Mesodermal cell (in vitro differentiated cells): ENCODE data around the gene SGPL1.
"Not testable (repeated sequence)": the region's sequence is repeated elsewhere in the genome, so short reads cannot be mapped to it uniquely, and the experiment has no call there.

Experiments used
- H3K27ac ChIP-seq: 2 replicates; pipeline ENCODE4 v1.7.0; 2013; ENCODE audit warnings: mild to moderate bottlenecking, low read depth, low read length, moderate library complexity; ENCODE audit not compliant: severe bottlenecking
- H3K36me3 ChIP-seq: 2 replicates; pipeline ENCODE4 v1.7.1; 2013; ENCODE audit warnings: mild to moderate bottlenecking, low read length, moderate library complexity; ENCODE audit not compliant: control insufficient read depth, insufficient read depth
- H3K4me1 ChIP-seq: one replicate; pipeline ENCODE4 v1.7.1; 2013; ENCODE audit warnings: mild to moderate bottlenecking, low read length; ENCODE audit not compliant: insufficient read depth, control insufficient read depth, poor library complexity, severe bottlenecking
- H3K4me3 ChIP-seq: 2 replicates; pipeline ENCODE4 v1.7.0; 2013; ENCODE audit warnings: low read length, control low read depth, mild to moderate bottlenecking; ENCODE audit not compliant: insufficient read depth, poor library complexity, severe bottlenecking; ENCODE audit errors: extremely low read depth
- H3K9me3 ChIP-seq: 2 replicates; pipeline ENCODE4 v1.7.1; 2013; ENCODE audit warnings: mild to moderate bottlenecking, low read length, moderate library complexity; ENCODE audit not compliant: control insufficient read depth
- WGBS, 2 experiments: methylation state at CpG; one replicate each; pipeline ENCODE4 v1.1.5; 2013; ENCODE audit warnings: missing lambda C conversion rate in 2 of 2; ENCODE audit not compliant: insufficient coverage in 2 of 2; 5-methylcytosine and 5-hydroxymethylcytosine counted together

The SGPL1 gene

DNA sequence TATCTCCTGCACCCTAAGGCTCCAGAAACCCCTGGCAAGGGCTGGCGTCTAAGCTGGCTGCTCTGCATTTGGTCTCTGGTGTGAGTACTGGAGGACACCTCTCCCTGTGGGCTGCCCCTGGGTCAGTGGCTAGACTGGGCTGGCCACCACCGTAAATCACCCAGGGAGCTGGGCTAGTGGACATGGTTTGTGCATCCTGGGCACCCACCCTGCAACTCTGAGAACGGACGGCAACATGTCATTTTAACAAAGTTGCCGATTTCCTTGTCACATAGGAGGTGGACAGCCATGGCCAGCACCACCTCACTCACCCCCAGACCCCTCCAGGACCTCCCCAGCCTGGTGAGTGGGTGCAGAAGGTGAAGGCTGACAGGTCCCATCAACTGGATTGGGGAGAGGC is 99.5 kb downstream of the SGPL1 start:
- 88 to 100% methylated on average over 2 of the region's 5 CpGs for WGBS, 2 experiments
- Histone ChIP-seq H3K4me1 (no peaks in the 10 kb centered on the region), H3K27ac (no peak overlapping the region), H3K9me3 (no peaks in the 10 kb centered on the region), H3K4me3 (no peak overlapping the region), H3K36me3 (no peaks in the 10 kb centered on the region)

GRCh38 chr10:70915806-70916205 is 100.1 kb downstream of the SGPL1 start:
- H3K36me3 ChIP-seq: no peaks in the 10 kb centered on the region
- no peaks in the 10 kb centered on the region for H3K4me1 ChIP-seq
- no peak overlapping the region for H3K27ac ChIP-seq
- 93 to 96% methylated on average over 7 to 9 of the region's 9 CpGs for WGBS, 2 experiments
- no peaks in the 10 kb centered on the region for H3K9me3 ChIP-seq
- no peak overlapping the region for H3K4me3 ChIP-seq

- 87 to 90% methylated on average over 5 of the region's 6 CpGs for WGBS, 2 experiments
- Histone ChIP-seq H3K4me3 (no peak overlapping the region), H3K36me3 (no peaks in the 10 kb centered on the region), H3K9me3 (no peaks in the 10 kb centered on the region), H3K4me1 (no peaks in the 10 kb centered on the region), H3K27ac (no peak overlapping the region)
These were observed 100.5 kb downstream of the SGPL1 start for GRCh38 chr10:70916241-70916640.

- Histone ChIP-seq H3K9me3 (no peaks in the 10 kb centered on the region), H3K27ac (no peak overlapping the region), H3K4me1 (no peaks in the 10 kb centered on the region), H3K4me3 (no peak overlapping the region), H3K36me3 (no peaks in the 10 kb centered on the region)
- WGBS, 2 experiments: 86 to 90% methylated on average over 2 to 3 of the region's 5 CpGs
These were observed 101.5 kb downstream of the SGPL1 start for GRCh38 chr10:70917226-70917625.

- no peaks in the 10 kb centered on the region for H3K36me3 ChIP-seq
- no peak overlapping the region for H3K27ac ChIP-seq
- H3K4me1 ChIP-seq: no peaks in the 10 kb centered on the region
- H3K9me3 ChIP-seq: no peaks in the 10 kb centered on the region
- no peak overlapping the region for H3K4me3 ChIP-seq
- 86 to 95% methylated on average over 8 to 9 of the region's 10 CpGs for WGBS, 2 experiments
These were observed 101.9 kb downstream of the SGPL1 start for GRCh38 chr10:70917635-70918034.

DNA sequence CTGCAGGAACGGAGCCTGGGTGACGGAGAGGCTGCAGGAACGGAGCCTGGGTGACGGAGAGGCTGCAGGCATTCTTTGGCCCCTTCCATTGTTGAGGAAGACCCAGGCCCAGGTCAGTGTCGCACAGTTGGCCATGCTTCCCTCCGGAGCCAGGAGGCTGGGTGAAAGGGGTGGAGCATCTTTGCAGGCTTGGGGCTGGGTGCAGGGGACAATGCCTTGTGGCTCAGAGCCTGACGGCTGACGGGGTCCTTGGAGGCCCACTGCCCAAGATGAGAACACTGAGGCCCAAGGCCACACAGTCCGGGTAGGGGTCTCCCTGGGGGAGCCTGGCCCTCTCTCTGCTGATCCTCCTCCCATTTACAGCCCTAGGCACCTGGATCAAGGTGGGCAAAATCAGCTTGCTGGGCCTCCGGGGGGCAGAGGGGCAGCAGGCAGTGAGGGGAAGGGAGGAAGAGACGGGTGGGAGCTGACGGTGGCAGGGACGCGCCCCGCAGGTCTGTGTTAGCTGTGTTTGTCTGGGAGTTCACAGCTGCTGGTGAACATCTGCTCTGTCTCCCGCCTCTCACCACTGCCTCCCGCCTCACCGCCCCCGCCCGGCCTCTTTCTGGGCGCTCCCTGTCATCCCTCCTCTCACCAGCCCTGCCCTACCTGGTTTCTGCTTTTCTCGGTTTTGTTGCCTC is 103.2 kb downstream of the SGPL1 start:
- Histone ChIP-seq H3K9me3 (no peaks in the 10 kb centered on the region), H3K4me1 (no peaks in the 10 kb centered on the region), H3K4me3 (no peak overlapping the region), H3K27ac (no peak overlapping the region), H3K36me3 (no peaks in the 10 kb centered on the region)
- WGBS, 2 experiments: 85 to 86% methylated on average over 10 to 20 of the region's 22 CpGs

- WGBS, 2 experiments: 84 to 91% methylated on average over 5 to 8 of the region's 10 CpGs
- H3K4me1 ChIP-seq, H3K9me3 ChIP-seq, H3K27ac ChIP-seq, H3K4me3 ChIP-seq, H3K36me3 ChIP-seq: not testable (repeated sequence)
These were observed 104.2 kb downstream of the SGPL1 start for GRCh38 chr10:70919906-70920305.

- H3K4me1 ChIP-seq: no peaks in the 10 kb centered on the region
- H3K27ac ChIP-seq: no peak overlapping the region
- no peaks in the 10 kb centered on the region for H3K36me3 ChIP-seq
- H3K4me3 ChIP-seq: no peak overlapping the region
- H3K9me3 ChIP-seq: no peaks in the 10 kb centered on the region
- WGBS, 2 experiments: 40 to 100% methylated on average over 1 to 2 of the region's 4 CpGs
These were observed 104.8 kb downstream of the SGPL1 start for GRCh38 chr10:70920519-70920918.

DNA sequence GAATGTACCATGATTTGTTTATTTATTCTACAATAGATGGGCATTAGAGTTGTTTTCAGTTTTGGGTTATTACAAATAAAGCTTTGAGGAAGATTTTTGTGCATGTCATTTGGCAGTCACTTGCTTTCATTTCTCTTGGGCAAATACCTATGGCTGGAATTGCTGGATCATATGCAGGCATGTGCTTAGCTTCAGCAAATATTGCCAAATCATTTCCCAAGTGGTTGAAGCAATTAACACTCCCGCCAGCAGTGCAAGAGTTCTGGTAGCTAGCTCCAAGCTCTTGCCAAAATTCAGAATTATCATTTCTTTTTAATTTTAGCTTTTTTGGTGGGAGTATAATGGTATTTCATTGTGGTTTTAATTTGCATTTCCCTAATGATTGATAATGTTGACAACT is 105.5 kb downstream of the SGPL1 start:
- Histone ChIP-seq H3K36me3 (no peaks in the 10 kb centered on the region), H3K4me1 (no peaks in the 10 kb centered on the region), H3K27ac (no peak overlapping the region), H3K9me3 (no peaks in the 10 kb centered on the region), H3K4me3 (no peak overlapping the region)
- WGBS, 2 experiments: 67% methylated on average over 1 of the region's 1 CpG; no CpG with 5 or more reads in 1 of the 2 experiments

DNA sequence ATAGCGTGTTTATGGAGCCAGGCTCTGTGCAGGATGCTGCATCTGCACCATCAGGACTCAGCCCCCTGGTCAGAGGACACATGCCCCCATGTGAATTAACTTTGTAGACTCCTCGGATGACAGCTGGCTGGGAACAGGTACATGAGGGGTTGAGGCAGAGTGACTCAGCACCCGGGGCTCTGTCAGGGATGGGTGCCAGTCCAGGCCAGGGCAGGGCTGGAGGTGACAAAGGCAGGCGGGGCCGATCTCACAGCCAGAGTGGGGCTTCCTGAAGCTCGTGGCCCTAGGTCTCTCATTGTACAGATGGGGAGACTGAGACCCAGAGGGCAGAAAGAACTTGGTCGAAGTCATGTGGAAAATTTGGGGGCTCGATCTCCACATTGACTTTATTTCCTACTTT is 107.9 kb downstream of the SGPL1 start:
- H3K9me3 ChIP-seq: no peaks in the 10 kb centered on the region
- H3K4me1 ChIP-seq: no peaks in the 10 kb centered on the region
- 96% methylated on average over 6 to 8 of the region's 8 CpGs for WGBS, 2 experiments
- no peak overlapping the region for H3K27ac ChIP-seq
- no peak overlapping the region for H3K4me3 ChIP-seq
- H3K36me3 ChIP-seq: no peaks in the 10 kb centered on the region

DNA sequence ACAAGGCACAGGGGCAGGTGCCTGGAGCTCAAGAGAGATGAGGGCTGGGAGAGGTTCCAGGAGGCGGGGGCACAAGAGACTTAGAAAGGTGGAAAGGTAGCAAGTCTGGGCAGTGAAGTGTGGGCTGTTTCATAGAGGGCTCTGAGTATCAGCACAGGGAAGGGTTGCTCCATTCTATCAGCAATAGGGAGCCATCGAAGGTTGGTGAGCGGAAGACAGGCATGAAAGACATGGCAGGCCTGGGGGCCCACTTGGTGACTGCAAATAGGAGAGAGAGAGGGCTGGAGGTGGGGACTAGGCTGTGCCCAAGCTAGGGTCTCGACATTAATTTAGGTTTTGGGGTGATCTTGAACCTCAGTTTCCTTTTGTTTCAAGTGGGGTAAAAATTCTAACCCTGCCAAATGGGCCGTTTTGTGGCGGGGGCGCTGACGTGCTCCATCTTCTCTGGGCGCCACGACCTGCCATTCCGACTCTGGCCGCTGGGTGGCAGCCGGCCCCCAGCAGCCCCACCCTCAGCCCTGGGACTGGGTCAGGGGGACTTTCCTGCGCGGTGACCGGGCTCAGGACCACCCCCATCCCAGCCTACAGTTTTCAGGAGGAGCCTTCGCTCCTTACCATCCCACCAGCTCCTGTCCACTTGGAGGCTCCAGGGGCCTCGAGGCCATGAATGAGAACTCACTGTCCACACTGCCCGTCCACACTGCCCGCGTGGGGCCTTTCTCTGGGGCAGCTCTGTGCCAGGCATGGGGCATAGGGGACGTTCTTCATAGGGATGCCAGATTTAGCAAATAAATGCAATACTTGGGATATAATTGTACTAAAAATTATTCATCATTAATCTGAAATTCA is 109.9 kb downstream of the SGPL1 start:
- Histone ChIP-seq H3K36me3 (no peaks in the 10 kb centered on the region), H3K27ac (no peak overlapping the region), H3K4me1 (no peaks in the 10 kb centered on the region), H3K9me3 (no peaks in the 10 kb centered on the region), H3K4me3 (no peak overlapping the region)
- 21 to 36% methylated on average over 18 of the region's 22 CpGs for WGBS, 2 experiments
